Esophagus squamous epithelium (tissue), 4 donors: ENCODE results near the gene ATP2A2.

Experiments
- POLR2A ChIP-seq, 4 donors: fragments of 450-650 bp; IDR thresholded peaks; one replicate each; pipeline ENCODE4 v1.6.1; 2017; ENCODE audit warnings: antibody characterized with exemption in 4 of 4, mild to moderate bottlenecking in 4 of 4, moderate library complexity in 3 of 4
- TF ChIP-seq, protein P1 (sequence below), 6 experiments: fragments of 450-650 bp in 4 of 6; fragments of 200-600 bp in 2 of 6; sonication (generic) in 2 of 6; IDR thresholded peaks; one replicate each; pipeline ENCODE4 v1.5.1; 2016 to 2019; ENCODE audit warnings: antibody characterized with exemption in 6 of 6, mild to moderate bottlenecking in 4 of 6, moderate library complexity in 4 of 6

DNA sequence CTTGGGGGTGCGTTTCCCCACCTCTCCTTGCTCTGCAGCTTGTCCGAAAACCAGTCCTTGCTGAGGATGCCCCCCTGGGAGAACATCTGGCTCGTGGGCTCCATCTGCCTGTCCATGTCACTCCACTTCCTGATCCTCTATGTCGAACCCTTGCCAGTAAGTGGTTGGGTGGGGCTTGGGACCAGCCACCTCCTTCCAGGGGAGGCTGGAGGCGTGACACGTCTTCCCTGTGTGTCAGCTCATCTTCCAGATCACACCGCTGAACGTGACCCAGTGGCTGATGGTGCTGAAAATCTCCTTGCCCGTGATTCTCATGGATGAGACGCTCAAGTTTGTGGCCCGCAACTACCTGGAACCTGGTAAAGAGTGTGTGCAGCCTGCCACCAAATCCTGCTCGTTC is 64.9 kb downstream of the ATP2A2 start:
- no peak for TF ChIP-seq POLR2A (IDR thresholded peaks at IDR 0.05)
- TF ChIP-seq, protein P1, sequence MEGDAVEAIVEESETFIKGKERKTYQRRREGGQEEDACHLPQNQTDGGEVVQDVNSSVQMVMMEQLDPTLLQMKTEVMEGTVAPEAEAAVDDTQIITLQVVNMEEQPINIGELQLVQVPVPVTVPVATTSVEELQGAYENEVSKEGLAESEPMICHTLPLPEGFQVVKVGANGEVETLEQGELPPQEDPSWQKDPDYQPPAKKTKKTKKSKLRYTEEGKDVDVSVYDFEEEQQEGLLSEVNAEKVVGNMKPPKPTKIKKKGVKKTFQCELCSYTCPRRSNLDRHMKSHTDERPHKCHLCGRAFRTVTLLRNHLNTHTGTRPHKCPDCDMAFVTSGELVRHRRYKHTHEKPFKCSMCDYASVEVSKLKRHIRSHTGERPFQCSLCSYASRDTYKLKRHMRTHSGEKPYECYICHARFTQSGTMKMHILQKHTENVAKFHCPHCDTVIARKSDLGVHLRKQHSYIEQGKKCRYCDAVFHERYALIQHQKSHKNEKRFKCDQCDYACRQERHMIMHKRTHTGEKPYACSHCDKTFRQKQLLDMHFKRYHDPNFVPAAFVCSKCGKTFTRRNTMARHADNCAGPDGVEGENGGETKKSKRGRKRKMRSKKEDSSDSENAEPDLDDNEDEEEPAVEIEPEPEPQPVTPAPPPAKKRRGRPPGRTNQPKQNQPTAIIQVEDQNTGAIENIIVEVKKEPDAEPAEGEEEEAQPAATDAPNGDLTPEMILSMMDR (IDR thresholded peaks at IDR 0.05): no peak
